ENCODE data around the gene MDC1.

Gene MDC1

DNA sequence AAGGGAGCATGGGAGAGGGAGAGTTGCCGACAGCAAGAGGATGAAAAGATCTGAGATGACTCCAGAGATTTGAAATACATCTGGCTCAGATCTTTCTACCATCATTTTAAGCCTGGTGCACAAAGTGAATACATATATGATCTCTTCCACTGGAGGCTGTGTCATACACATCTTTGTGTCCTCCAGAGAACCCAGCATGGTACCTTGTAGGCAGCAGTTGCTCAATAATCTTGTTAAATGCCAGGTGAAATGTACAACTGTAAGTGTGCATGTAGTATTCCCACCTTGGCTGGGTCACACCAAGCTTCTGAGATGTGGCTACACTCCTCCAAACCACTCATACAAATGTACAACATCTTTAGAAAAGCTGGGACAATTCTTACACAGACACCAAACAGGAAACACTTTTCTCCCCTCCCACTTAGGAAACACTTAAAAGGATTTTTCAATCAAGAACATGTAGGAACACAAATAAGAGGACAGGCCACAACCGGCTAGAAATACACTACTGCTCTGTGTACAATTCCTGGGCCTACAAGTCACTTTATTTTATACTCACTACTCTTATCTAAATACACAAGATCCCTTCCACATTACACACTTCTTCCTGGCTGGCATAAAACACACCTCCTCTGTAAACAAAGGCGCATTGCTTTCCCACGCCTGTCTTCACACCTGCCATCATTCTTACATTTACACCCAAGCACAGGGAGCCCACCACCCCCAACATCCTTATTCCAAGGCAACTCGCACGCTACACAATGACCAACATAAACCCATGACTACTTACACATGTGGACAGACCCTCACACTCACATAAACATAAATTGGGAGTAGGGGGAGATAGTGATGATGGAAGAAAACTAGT is 31.1 kb upstream of the MDC1 start:
- no peak for DNase-seq

DNA sequence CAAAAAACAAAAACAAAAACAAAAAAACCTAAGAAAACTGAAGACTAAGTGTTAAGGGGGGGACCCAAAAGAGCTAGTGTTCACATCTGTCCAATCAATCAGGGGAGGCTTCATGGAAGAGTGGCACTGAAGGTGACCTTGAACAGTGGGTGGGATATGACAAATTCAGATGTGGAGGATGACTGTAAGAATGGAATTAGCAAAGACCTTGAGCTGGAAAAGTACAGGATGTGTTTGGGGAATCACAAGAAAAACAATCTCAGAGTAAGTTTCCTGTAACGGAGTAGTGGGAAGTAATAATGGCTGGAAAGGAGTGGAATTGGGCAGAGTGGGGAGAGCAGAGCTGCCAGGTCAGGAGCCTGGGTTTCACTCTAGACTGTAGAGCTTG is 30.2 kb upstream of the MDC1 start:
- DNase-seq: no peak

DNA sequence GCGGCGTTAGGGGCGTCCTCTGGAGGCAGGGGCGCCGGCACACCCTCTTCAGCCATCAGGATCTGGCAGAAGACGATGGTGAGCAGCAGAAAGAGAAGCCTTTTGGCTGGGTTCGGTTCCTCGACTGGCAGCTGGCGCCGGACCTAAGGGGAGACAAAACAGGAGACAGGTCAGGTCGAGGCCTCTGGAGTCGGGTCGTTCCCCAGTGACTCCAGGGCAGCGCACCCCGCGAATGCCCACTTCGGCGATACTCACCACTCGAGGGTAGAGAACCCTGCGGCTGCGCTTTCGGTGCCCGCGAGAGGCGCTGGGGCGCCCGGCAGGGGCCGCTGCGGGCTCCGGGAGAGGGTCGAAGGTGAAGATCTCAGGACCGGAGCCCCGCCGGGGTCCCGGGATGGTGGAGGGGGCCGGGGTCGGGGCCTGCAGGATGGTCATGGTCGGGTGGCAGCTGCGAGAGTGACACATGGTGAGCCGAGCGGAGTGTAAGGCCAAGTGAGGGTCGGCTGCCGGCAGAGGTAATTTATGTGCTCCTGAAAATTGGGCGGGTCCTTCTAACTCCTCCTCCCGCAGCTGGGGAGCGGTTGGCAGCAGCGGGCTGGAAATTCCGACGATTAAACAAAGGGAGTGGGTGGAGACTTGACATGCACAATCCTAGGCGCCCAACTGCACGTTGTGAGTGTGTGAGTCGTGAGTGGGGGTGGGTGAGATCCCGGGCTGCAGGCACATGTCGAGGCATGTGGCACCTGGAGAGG is 27.1 kb upstream of the MDC1 start, which contains the start of gene IER3:
Gene IER3, minus strand, starts transcription at position 494 of the 752 bp plus-strand sequence. Its CDS starts 29 bp downstream, at position 465.
- DNase-seq: peak; percentile 90

DNA sequence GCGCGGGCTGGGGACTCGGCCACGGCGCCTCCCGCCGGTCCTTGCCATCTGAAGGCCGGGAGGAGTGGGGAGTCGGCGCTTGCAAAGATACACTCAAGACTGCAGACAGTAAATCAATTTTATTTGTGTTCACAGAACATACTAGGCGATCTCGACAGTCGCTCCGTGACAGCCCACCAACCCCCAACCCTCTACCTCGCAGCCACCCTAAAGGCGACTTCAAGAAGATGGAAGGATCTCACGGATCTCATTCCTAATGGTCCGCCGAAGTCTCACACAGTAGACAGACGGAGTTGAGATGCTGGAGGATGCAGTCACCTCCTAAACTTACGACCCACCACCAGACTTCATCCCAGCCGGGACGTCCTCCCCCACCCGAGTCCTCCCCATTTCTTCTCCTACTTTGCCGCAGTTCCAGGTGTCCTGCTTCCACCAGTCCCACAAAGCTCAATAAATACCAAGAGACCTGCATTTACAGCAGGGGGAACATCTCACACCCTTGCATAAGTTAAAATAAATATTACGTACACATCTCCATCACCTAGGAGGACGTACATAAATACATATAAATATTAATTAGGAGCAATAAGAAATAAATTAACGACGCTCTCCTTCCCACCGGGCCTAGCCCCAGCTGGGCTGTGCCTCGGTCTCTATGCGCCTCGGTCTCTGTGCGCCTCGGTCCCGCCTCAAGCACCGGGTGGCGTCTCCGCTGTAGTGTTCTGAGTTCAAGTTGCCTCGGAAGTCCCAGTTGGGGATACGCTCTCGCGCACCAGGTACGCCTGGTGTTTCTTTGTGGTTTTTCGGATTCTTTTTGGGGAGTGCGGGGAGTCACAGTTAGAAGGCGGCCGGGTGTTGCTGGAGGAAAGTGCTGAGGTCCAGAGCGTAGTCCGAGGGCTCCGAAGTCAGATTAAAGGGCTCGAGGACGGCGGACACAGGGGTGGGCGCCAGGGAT is 26.3 kb upstream of the MDC1 start:
- peak; percentile 72 for DNase-seq

GRCh38 chr6:30742316-30743098 is 25.4 kb upstream of the MDC1 start, which contains the start of gene FLOT1:
Gene FLOT1, minus strand, starts transcription at chr6:30742687. Its CDS starts 498 bp downstream, at chr6:30742189.
- peak; percentile 98 for DNase-seq

DNA sequence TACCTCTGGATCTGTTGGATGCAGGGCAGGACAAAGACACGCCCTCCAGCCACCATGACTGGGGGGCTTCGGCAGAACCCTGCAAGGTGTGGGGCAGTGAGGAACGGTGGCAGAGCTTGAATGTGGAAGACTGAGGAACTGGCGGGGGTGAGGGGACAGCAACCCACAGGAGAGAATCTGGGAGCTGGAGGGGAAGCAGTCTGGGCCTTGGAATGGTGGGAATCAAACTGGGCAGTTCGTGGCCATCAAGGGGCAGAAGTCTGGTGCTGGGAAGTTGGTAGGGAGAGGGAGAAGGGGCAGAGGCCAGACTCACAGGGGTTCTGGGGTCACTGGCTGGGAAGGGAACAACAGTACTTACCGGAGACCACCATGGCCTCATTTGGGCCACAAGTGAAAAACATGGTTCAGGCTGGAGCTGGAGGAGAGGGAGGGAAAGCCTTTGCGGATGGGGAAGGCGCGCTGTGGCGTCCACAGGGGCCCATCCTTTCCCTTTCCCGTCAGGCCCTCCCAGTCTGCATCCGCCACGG is 24.8 kb upstream of the MDC1 start:
- DNase-seq: no peak

- no peak for DNase-seq
These were observed 24.1 kb upstream of the MDC1 start for GRCh38 chr6:30741063-30741779.

DNA sequence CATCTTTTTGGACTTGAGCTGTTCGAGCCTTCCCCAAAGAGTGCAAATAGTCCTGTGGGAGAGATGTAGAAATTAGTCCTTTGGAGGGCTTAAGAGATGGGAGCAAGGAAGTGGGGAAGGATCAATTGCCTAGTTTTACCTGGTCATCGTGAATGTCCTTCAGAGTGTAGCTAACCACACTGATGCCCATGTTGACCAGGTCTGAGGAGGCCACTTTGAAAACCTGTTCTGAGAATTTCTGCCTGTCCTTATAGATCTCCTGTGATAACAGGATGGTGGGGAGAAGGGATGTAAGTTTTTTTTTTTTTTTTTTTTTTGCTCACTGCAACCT is 23.4 kb upstream of the MDC1 start:
- no peak for DNase-seq

GRCh38 chr6:30738532-30738931 is 21.5 kb upstream of the MDC1 start:
- DNase-seq: no peak

- no peak for DNase-seq
These were observed 18.7 kb upstream of the MDC1 start for GRCh38 chr6:30735668-30736314.

DNA sequence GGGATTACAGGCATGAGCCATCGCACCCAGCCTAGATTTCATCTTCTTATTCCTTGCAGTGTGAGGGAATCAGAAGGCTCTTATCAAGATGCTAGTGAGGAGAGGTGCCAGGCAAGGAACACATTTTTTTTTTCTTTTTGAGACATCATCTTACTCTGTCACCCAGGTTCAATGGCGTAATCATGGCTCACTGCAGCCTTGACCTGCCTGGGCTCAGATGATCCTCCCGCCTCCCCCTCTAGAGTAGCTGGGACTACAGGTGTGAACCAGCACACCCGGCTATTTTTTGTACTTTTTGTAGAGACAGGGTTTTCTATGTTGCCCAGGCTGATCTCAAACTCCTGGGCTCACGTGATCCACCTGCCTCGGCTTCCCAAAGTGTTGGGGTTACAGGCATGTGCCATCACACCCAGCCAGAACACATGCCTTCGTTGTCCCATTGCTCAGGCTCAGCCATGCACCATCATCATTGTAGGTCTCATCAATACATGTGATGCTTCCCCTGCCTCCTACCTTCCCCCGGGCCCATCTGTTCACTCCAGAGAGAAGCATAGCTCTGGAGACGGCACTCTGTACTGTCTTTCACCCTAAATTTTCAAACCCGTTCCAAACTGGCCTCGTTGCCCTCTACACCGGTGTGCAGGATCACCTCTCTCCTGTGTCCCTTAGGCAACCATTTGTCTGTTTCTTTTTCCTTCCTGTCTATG is 15.3 kb upstream of the MDC1 start:
- no peak for DNase-seq

DNA sequence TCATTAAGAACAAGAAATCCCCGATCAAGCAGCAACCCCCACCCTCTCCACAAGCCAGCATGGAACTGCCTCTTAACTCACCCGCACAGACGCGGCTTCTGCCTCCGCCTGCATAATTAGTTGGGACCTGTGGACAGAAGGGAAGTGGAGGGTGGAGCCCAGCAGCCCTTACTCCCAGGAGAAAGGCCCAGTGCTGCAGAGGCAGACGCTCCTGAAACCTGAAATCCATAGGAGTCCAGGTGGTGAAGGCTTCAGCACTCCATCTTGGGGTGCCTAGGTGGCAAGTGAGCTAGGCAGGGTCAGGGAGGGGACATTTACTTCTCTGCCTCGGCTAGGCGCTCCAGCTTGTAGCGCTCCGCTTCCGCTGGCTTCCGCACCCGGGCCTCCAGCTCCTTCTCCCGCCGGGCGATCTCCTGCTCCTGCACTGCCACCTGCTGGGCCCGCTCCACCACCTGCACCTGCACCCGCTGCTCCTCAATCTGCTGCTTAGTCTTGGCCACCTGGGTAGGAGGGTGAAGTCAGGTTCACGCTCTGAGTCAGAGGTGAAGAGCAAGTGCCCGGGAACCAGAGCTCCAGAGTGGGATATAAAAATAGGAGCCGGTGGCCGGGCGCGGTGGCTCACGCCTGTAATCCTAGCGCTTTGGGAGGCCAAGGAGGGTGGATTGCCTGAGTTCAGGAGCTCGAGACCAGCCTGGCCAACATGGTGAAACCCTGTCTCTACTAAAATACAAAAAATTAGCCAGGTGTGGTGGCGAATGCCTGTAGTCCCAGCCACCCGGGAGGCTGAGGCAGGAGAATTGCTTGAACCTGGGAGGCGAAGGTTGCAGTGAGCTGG is 13.7 kb upstream of the MDC1 start:
- no peak for DNase-seq

- DNase-seq: no peak
These were observed 11.0 kb upstream of the MDC1 start for GRCh38 chr6:30727920-30728553.

DNA sequence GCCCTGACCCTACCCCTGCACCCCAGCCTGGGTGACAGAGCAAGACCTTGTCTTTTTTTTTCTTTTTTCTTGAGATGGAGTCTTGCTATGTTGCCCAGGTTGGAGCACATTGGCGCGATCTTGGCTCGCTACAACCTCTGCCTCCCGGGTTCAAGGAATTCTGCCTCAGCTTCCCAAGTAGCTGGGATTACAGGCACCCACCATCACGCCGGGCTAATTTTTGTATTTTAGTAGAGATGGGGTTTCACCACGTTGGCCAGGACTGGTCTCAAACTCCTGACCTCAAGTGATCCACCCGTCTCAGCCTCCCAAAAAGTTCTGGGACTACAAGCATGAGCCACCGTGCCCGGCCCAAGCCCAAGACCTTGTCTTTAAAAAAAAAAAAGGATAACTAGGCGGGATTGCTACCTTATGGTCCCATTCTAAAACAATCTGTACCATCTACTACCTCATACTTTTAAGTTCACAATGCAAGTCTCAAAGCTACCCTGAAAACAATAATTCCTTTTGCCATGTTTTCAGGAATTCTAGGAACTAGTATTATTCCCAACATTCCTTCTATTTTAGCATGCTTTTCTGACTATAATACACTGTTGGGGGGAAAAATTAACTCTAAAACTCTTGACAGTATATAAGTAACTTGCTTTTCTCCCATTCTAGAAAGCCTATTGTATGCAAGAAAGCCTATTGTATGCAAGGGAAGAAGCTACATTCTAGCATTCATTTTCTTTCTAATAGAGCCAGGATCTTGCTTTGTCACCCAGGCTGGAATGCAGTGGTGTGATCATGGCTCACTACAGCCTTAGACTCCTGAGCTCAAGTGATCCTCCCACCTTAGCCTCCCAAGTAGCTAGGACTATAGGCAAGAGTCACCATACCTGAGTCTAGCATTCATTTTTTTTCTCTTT is 9.7 kb upstream of the MDC1 start:
- DNase-seq: no peak

DNA sequence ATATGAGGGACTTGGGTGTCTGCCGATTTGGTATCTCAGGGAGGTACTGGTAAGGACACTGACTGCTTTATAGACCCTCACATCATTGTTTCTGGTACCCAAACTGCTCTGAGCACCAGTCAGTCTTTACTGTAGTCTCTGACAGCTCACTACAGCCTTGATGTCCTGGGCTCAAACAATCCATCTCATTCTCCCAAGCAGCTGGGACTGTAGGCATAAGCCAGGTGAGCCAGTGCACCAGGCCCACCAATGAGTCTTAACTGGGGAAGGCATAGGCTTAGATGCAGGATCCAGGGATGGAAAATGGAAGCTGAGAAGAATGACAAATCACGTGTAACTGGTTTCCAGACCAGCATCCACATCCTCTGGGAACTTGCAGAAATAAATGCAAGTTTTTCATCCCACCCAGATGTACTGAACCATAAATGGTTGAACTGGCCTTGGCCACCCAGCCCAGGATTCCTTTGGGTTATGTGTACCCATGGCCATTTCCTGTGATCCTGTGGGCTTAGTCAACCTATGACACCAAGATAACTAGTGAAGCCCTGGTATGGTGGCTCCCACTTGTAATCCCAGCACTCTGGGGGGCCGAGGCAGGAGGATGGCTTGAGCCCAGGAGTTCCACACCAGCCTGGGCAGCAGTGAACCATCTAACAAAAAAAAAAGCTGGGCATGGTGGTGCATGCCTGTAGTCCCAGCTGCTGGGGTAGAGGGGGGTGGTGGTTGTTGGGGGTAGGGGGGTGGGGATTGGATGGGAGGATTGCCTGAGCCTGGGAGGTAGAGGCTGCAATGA is 8.8 kb upstream of the MDC1 start:
- no peak for DNase-seq

DNA sequence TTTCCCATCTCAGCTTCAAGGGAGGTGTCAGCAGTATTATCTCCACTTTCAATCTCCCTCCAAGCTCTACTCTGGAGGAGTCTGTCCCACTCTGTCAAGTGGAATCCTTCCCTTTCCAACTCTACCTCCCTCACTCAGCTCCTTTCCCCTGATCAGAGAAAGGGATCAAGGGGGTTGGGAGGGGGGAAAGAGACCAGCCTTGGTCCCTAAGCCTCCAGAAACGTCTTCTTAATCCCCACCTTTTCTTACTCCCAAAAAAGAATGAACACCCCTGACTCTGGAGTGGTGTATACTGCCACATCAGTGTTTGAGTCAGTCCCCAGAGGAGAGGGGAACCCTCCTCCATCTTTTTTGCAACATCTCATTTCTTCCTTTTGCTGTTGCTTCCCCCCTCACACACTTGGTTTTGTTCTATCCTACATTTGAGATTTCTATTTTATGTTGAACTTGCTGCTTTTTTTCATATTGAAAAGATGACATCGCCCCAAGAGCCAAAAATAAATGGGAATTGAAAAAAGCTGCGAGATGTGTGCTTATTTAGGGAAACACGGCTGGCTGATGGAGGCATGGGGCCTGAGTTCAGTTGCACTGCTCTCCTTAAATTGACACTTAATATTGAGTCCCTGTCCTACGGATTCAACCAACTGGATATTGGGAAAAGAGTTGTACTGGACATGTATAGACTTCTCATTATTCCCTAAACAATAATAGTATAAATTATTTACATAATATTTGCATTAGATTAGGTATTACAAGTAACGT is 8.0 kb upstream of the MDC1 start:
- DNase-seq: no peak
